Brain microvascular endothelial cell (primary cell): ENCODE results near the gene PDE9A.
"Not testable (repeated sequence)": the region's sequence is repeated elsewhere in the genome, so short reads cannot be mapped to it uniquely, and the experiment has no call there.

Experiments used
- DNase-seq: peaks from one replicate; pipeline ENCODE4 v3.0.0-alpha.2; 2020
- H3K27ac ChIP-seq: fragments of 250-450 bp; sonication (Bioruptor Pico); 2 replicates; pipeline ENCODE4 v1.5.1; 2020; ENCODE audit warnings: mild to moderate bottlenecking, moderate library complexity
- H3K27me3 ChIP-seq: fragments of 250-450 bp; sonication (Bioruptor Pico); replicated peaks from 2 replicates; pipeline ENCODE4 v1.5.1; 2020; ENCODE audit warnings: mild to moderate bottlenecking
- H3K36me3 ChIP-seq: fragments of 250-450 bp; sonication (Bioruptor Pico); replicated peaks from 2 replicates; pipeline ENCODE4 v1.5.1; 2020; ENCODE audit warnings: mild to moderate bottlenecking
- H3K4me3 ChIP-seq: 2 replicates; pipeline ENCODE4 v1.5.1; 2011; ENCODE audit warnings: low read depth, mild to moderate bottlenecking, control low read depth, low read length, moderate library complexity
- in situ Hi-C: cut with HindIII; loops from 2 replicates; pipeline ENCODE4 v1.10.0; 2017; ENCODE audit warnings: low sequenced_read_pairs, low pct_ligation_motif_present
- TF ChIP-seq, protein P1 (sequence below): IDR thresholded peaks from 2 replicates; pipeline ENCODE4 v1.5.1; 2011; ENCODE audit warnings: low read depth, mild to moderate bottlenecking, moderate library complexity, low read length, control low read depth, inconsistent platforms; ENCODE audit errors: missing control alignments

PDE9A gene

GRCh38 chr21:42612390-42612789 is 41.0 kb upstream of the PDE9A start:
- no peaks in the 10 kb centered on the region for H3K27me3 ChIP-seq
- H3K27ac ChIP-seq: no peak overlapping the region
- no peaks in the 10 kb centered on the region for H3K36me3 ChIP-seq
- DNase-seq: no peak
- TF ChIP-seq, protein P1, sequence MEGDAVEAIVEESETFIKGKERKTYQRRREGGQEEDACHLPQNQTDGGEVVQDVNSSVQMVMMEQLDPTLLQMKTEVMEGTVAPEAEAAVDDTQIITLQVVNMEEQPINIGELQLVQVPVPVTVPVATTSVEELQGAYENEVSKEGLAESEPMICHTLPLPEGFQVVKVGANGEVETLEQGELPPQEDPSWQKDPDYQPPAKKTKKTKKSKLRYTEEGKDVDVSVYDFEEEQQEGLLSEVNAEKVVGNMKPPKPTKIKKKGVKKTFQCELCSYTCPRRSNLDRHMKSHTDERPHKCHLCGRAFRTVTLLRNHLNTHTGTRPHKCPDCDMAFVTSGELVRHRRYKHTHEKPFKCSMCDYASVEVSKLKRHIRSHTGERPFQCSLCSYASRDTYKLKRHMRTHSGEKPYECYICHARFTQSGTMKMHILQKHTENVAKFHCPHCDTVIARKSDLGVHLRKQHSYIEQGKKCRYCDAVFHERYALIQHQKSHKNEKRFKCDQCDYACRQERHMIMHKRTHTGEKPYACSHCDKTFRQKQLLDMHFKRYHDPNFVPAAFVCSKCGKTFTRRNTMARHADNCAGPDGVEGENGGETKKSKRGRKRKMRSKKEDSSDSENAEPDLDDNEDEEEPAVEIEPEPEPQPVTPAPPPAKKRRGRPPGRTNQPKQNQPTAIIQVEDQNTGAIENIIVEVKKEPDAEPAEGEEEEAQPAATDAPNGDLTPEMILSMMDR: no peak
- no peak overlapping the region for H3K4me3 ChIP-seq
- in situ Hi-C loops: no loop called here

GRCh38 chr21:42613756-42614155 is 39.7 kb upstream of the PDE9A start:
- DNase-seq: no peak
- in situ Hi-C loops: no loop called here
- TF ChIP-seq, protein P1: no peak
- Histone ChIP-seq H3K4me3 (no peak overlapping the region), H3K27me3 (peaks cover 3% of the 10 kb centered on the region), H3K27ac (no peak overlapping the region), H3K36me3 (no peaks in the 10 kb centered on the region)

DNA sequence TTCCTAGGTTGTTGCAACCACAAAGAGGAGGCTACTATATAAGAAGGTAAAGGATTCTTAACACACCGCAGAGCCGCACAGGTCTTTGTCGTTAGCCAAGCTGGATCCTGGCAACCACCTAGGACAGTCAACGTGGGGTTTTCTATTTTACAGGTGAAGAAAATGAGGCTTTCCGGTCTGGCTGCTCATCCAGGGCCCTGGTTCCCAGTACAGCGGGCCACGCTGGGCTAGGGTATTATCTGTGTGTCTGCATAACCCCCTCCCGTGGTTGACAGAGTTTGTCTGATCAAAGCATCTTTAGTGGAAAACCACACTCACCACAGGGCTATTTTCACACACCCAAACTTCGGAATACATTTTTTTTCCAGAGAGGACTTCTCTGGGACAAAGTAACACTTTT is 39.0 kb upstream of the PDE9A start:
- H3K4me3 ChIP-seq: no peak overlapping the region

DNA sequence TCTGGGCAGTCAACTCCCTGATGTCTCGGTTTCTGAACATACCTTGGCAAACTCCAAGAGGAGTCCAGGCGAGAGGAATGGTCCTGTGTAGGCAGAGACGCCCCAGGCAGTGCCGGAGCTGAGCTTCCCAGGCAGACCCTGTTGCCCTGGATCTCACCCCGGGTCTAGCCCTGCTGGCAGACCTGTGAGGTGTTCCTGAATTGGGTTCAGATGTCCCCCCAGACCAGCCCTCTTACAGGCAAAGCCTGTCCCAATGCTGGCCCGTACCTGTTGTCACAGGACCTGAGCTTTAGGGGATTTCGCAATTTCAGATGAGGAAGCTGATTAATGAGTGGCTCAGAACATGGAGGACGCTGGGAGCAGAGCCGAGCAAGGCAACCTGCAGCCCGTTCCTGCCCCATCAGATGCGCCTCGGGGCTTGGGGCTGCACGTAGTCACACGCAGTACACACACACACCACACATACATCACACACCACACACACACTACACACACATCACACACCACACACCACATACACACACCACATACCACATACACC is 38.5 kb upstream of the PDE9A start:
- no peak overlapping the region for H3K27ac ChIP-seq
- no peak overlapping the region for H3K4me3 ChIP-seq
- no peaks in the 10 kb centered on the region for H3K36me3 ChIP-seq
- peaks cover 6% of the 10 kb centered on the region for H3K27me3 ChIP-seq
- in situ Hi-C loops: no loop called here
- no peak for DNase-seq
- TF ChIP-seq, protein P1: no peak

More for the DNA sequence above, 39.0 kb upstream of the PDE9A start:
- in situ Hi-C loops: no loop called here
- DNase-seq: no peak
- TF ChIP-seq, protein P1: no peak
- no peaks in the 10 kb centered on the region for H3K36me3 ChIP-seq
- H3K27me3 ChIP-seq: peaks cover 5% of the 10 kb centered on the region
- H3K27ac ChIP-seq: no peak overlapping the region

- H3K27me3 ChIP-seq, H3K36me3 ChIP-seq, H3K4me3 ChIP-seq, DNase-seq, in situ Hi-C loops, H3K27ac ChIP-seq: not testable (repeated sequence)
These were observed 38.0 kb upstream of the PDE9A start for GRCh38 chr21:42615377-42615776.

DNA sequence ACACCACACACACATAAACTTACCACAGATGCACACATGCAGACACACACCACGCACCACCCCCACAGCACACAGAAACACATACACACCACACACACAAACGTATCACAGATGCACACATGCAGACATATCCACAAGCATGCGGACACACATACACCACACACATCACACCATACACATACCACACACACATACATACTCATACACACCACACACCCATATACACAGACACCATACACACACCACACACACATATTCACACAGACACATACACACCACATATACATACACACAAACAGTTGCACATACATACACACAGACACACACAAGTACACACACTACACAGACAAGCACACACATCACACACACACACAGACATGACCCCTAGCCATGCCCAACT is 37.5 kb upstream of the PDE9A start:
- Histone ChIP-seq H3K36me3 (no peaks in the 10 kb centered on the region), H3K4me3 (no peak overlapping the region), H3K27me3 (peaks cover 6% of the 10 kb centered on the region), H3K27ac (no peak overlapping the region)
- TF ChIP-seq, protein P1: no peak
- DNase-seq: no peak
- in situ Hi-C loops: no loop called here
